AG09319 (cell line): ENCODE measurements around the gene MICAL2.

ENCODE experiments used
- DNase-seq: peaks from one replicate; pipeline ENCODE4 v3.0.0-alpha.2; 2010; ENCODE audit warnings: low read depth; ENCODE audit errors: extremely low read depth
- CTCF ChIP-seq: IDR thresholded peaks from 2 replicates; pipeline ENCODE4 v1.5.1; 2011; ENCODE audit warnings: low read depth, mild to moderate bottlenecking, inconsistent platforms, low read length, moderate library complexity

Gene MICAL2

GRCh38 chr11:12066799-12067508 is 43.4 kb upstream of the MICAL2 start:
- no peak for DNase-seq
- TF ChIP-seq CTCF = no peak

- no peak for DNase-seq
- no peak for TF ChIP-seq CTCF
Measured at GRCh38 chr11:12067796-12068357, 42.5 kb upstream of the MICAL2 start.

- no peak for TF ChIP-seq CTCF
- DNase-seq = no peak
Measured at GRCh38 chr11:12069066-12069676, 41.2 kb upstream of the MICAL2 start.

- DNase-seq = no peak
- no peak for TF ChIP-seq CTCF
Measured at GRCh38 chr11:12070446-12071267, 39.7 kb upstream of the MICAL2 start.

- TF ChIP-seq CTCF = no peak
- DNase-seq = no peak
Measured at GRCh38 chr11:12071574-12071973, 38.8 kb upstream of the MICAL2 start.

- no peak for DNase-seq
- no peak for TF ChIP-seq CTCF
Measured at GRCh38 chr11:12073436-12073835, 37.0 kb upstream of the MICAL2 start.
